ENCODE data around the gene ALDH7A1.
"Not testable (repeated sequence)": the region's sequence is repeated elsewhere in the genome, so short reads cannot be mapped to it uniquely, and the experiment has no call there.

The ALDH7A1 gene

GRCh38 chr5:126562823-126563222 is 32.2 kb downstream of the ALDH7A1 start:
- H3K36me3 ChIP-seq (ENCODE audit: insufficient read depth, low read length) = no peaks in the 10 kb centered on the region
- no peak overlapping the region for H3K9ac ChIP-seq (ENCODE audit: low read length)
- H3K4me2 ChIP-seq (ENCODE audit: low read length) = no peak overlapping the region
- H2AFZ ChIP-seq (ENCODE audit: low read length) = no peak overlapping the region
- H3F3A ChIP-seq (ENCODE audit: insufficient read depth, low read length) = no peaks in the 10 kb centered on the region
- H3K27me3 ChIP-seq (ENCODE audit: insufficient read depth, low read length) = no peaks in the 10 kb centered on the region
- TF ChIP-seq CTCF (IDR thresholded peaks at IDR 0.05; ENCODE audit: low read length) (no peak), EZH2 (IDR thresholded peaks at IDR 0.05; ENCODE audit: borderline replicate concordance, low read length) (no peak)
- no peak overlapping the region for H3K27ac ChIP-seq (ENCODE audit: low read depth, low read length, poor library complexity, severe bottlenecking)
- no peaks in the 10 kb centered on the region for H3K9me3 ChIP-seq (ENCODE audit: low read length)
- no peaks in the 10 kb centered on the region for H4K20me1 ChIP-seq (ENCODE audit: insufficient read depth, low read length)
- no peaks in the 10 kb centered on the region for H3K4me1 ChIP-seq (ENCODE audit: insufficient read depth, low read length, severe bottlenecking)
- H3K4me3 ChIP-seq (ENCODE audit: low read depth, low read length, poor library complexity, severe bottlenecking) = no peak overlapping the region
- H3K79me2 ChIP-seq (ENCODE audit: insufficient read depth, low read length) = no peaks in the 10 kb centered on the region
- no peaks in the 10 kb centered on the region for H3K9me2 ChIP-seq (ENCODE audit: low read depth, low read length)

GRCh38 chr5:126561908-126562307 is 33.1 kb downstream of the ALDH7A1 start:
- H3K4me3 ChIP-seq (ENCODE audit: low read depth, low read length, poor library complexity, severe bottlenecking) = no peak overlapping the region
- no peaks in the 10 kb centered on the region for H3K27me3 ChIP-seq (ENCODE audit: insufficient read depth, low read length)
- H3K9ac ChIP-seq (ENCODE audit: low read length) = no peak overlapping the region
- H3K4me2 ChIP-seq (ENCODE audit: low read length) = no peak overlapping the region
- TF ChIP-seq EZH2 (IDR thresholded peaks at IDR 0.05; ENCODE audit: borderline replicate concordance, low read length) = no peak
- no peak for TF ChIP-seq CTCF (IDR thresholded peaks at IDR 0.05; ENCODE audit: low read length)
- H3K79me2 ChIP-seq (ENCODE audit: insufficient read depth, low read length) = no peaks in the 10 kb centered on the region
- no peaks in the 10 kb centered on the region for H3K4me1 ChIP-seq (ENCODE audit: insufficient read depth, low read length, severe bottlenecking)
- H3K9me2 ChIP-seq (ENCODE audit: low read depth, low read length) = no peaks in the 10 kb centered on the region
- no peaks in the 10 kb centered on the region for H3K36me3 ChIP-seq (ENCODE audit: insufficient read depth, low read length)
- no peaks in the 10 kb centered on the region for H4K20me1 ChIP-seq (ENCODE audit: insufficient read depth, low read length)
- no peaks in the 10 kb centered on the region for H3F3A ChIP-seq (ENCODE audit: insufficient read depth, low read length)
- H2AFZ ChIP-seq (ENCODE audit: low read length) = no peak overlapping the region
- no peaks in the 10 kb centered on the region for H3K9me3 ChIP-seq (ENCODE audit: low read length)
- no peak overlapping the region for H3K27ac ChIP-seq (ENCODE audit: low read depth, low read length, poor library complexity, severe bottlenecking)

- not testable (repeated sequence) for H3K79me2 ChIP-seq (ENCODE audit: insufficient read depth, low read length); H3F3A ChIP-seq (ENCODE audit: insufficient read depth, low read length); H3K4me1 ChIP-seq (ENCODE audit: insufficient read depth, low read length, severe bottlenecking); H3K9me2 ChIP-seq (ENCODE audit: low read depth, low read length); H4K20me1 ChIP-seq (ENCODE audit: insufficient read depth, low read length); H3K9me3 ChIP-seq (ENCODE audit: low read length); H3K36me3 ChIP-seq (ENCODE audit: insufficient read depth, low read length); H3K27me3 ChIP-seq (ENCODE audit: insufficient read depth, low read length); H2AFZ ChIP-seq (ENCODE audit: low read length); H3K4me3 ChIP-seq (ENCODE audit: low read depth, low read length, poor library complexity, severe bottlenecking); H3K27ac ChIP-seq (ENCODE audit: low read depth, low read length, poor library complexity, severe bottlenecking); H3K9ac ChIP-seq (ENCODE audit: low read length); H3K4me2 ChIP-seq (ENCODE audit: low read length)
Measured at GRCh38 chr5:126555101-126555500, 39.9 kb downstream of the ALDH7A1 start.

- no peaks in the 10 kb centered on the region for H3K36me3 ChIP-seq (ENCODE audit: insufficient read depth, low read length)
- H4K20me1 ChIP-seq (ENCODE audit: insufficient read depth, low read length) = no peaks in the 10 kb centered on the region
- no peak overlapping the region for H3K4me2 ChIP-seq (ENCODE audit: low read length)
- H3K9me2 ChIP-seq (ENCODE audit: low read depth, low read length) = no peaks in the 10 kb centered on the region
- H3K4me3 ChIP-seq (ENCODE audit: low read depth, low read length, poor library complexity, severe bottlenecking) = no peak overlapping the region
- H2AFZ ChIP-seq (ENCODE audit: low read length) = no peak overlapping the region
- H3K27me3 ChIP-seq (ENCODE audit: insufficient read depth, low read length) = no peaks in the 10 kb centered on the region
- H3K9me3 ChIP-seq (ENCODE audit: low read length) = no peaks in the 10 kb centered on the region
- no peak for TF ChIP-seq EZH2 (IDR thresholded peaks at IDR 0.05; ENCODE audit: borderline replicate concordance, low read length)
- no peak for TF ChIP-seq CTCF (IDR thresholded peaks at IDR 0.05; ENCODE audit: low read length)
- no peaks in the 10 kb centered on the region for H3F3A ChIP-seq (ENCODE audit: insufficient read depth, low read length)
- no peaks in the 10 kb centered on the region for H3K4me1 ChIP-seq (ENCODE audit: insufficient read depth, low read length, severe bottlenecking)
- H3K79me2 ChIP-seq (ENCODE audit: insufficient read depth, low read length) = no peaks in the 10 kb centered on the region
- H3K27ac ChIP-seq (ENCODE audit: low read depth, low read length, poor library complexity, severe bottlenecking) = no peak overlapping the region
- no peak overlapping the region for H3K9ac ChIP-seq (ENCODE audit: low read length)
Measured at GRCh38 chr5:126552614-126553013, 42.4 kb downstream of the ALDH7A1 start.

Data from OCI-LY1 (cell line).